Measurements from ENCODE around the gene ARFGEF3.

- no peak for TF ChIP-seq CTCF (IDR thresholded peaks at IDR 0.05; ENCODE audit: insufficient read depth, low read depth, low read length)
- TF ChIP-seq EZH2 (IDR thresholded peaks at IDR 0.05; ENCODE audit: insufficient read depth, low read length), result no peak
Measured at GRCh38 chr6:138219398-138219797, 57.7 kb downstream of the ARFGEF3 start.

All from astrocyte (in vitro differentiated cells and primary cell).